SK-N-SH treated with all-trans-retinoic acid at 6 μM for 48 hours (cell line): Measurements from ENCODE around the gene TMEM240.

ENCODE experiments used
- ATAC-seq: fragments of 200-7000 bp; cut with Tn5 transposase; 3 replicates; pipeline ENCODE4 v1.9.1; 2020; ENCODE audit warnings: mild to moderate bottlenecking, moderate library complexity
- ARNTL ChIP-seq: fragments of 450-650 bp; formaldehyde crosslinking; IDR thresholded peaks from 2 replicates; pipeline ENCODE4 v1.5.0; 2020; ENCODE audit warnings: low read depth, mild to moderate bottlenecking, moderate library complexity, borderline replicate concordance
- BACH2 ChIP-seq: fragments of 250-450 bp; sonication (Bioruptor Pico); IDR thresholded peaks from 2 replicates; pipeline ENCODE4 v1.9.0; 2021; ENCODE audit warnings: mild to moderate bottlenecking, borderline replicate concordance
- CREB5 ChIP-seq: fragments of 250-450 bp; sonication (Bioruptor Pico); IDR thresholded peaks from 2 replicates; pipeline ENCODE4 v1.5.1; 2020; ENCODE audit warnings: low read depth, mild to moderate bottlenecking, moderate library complexity
- CSDC2 ChIP-seq: fragments of 250-450 bp; sonication (Bioruptor Pico); IDR thresholded peaks from 2 replicates; pipeline ENCODE4 v1.5.0; 2020; ENCODE audit warnings: mild to moderate bottlenecking, moderate library complexity
- CSRNP3 ChIP-seq: fragments of 250-450 bp; sonication (Bioruptor Pico); IDR thresholded peaks from 2 replicates; pipeline ENCODE4 v1.5.1; 2021; ENCODE audit warnings: mild to moderate bottlenecking, moderate library complexity
- ESRRG ChIP-seq: fragments of 250-450 bp; sonication (Bioruptor Pico); IDR thresholded peaks from 2 replicates; pipeline ENCODE4 v1.6.1; 2021; ENCODE audit warnings: mild to moderate bottlenecking
- GLIS3 ChIP-seq: fragments of 250-450 bp; sonication (Bioruptor Pico); IDR thresholded peaks from 2 replicates; pipeline ENCODE4 v1.5.0; 2020; ENCODE audit warnings: mild to moderate bottlenecking, moderate library complexity
- ISL1 ChIP-seq: fragments of 250-450 bp; sonication (Bioruptor Pico); IDR thresholded peaks from 2 replicates; pipeline ENCODE4 v2.1.2; 2022; ENCODE audit warnings: mild to moderate bottlenecking, moderate library complexity
- OSR1 ChIP-seq: fragments of 250-450 bp; sonication (Bioruptor Pico); IDR thresholded peaks from 2 replicates; pipeline ENCODE4 v1.8.0; 2022; ENCODE audit warnings: moderate library complexity, mild to moderate bottlenecking, inconsistent platforms
- PATZ1 ChIP-seq: fragments of 250-450 bp; sonication (Bioruptor Pico); IDR thresholded peaks from 2 replicates; pipeline ENCODE4 v1.8.0; 2020; ENCODE audit warnings: mild to moderate bottlenecking, moderate library complexity, borderline replicate concordance
- PPARA ChIP-seq: fragments of 250-450 bp; sonication (Bioruptor Pico); IDR thresholded peaks from 2 replicates; pipeline ENCODE4 v1.5.0; 2020; ENCODE audit warnings: mild to moderate bottlenecking, borderline replicate concordance
- RARB ChIP-seq: fragments of 250-450 bp; sonication (Bioruptor Pico); IDR thresholded peaks from 2 replicates; pipeline ENCODE4 v1.8.0; 2021; ENCODE audit warnings: mild to moderate bottlenecking, moderate library complexity
- SNAI2 ChIP-seq: fragments of 250-450 bp; sonication (Bioruptor Pico); IDR thresholded peaks from 2 replicates; pipeline ENCODE4 v1.5.0; 2020; ENCODE audit warnings: mild to moderate bottlenecking, moderate library complexity
- TCF4 ChIP-seq: fragments of 250-450 bp; sonication (Bioruptor Pico); IDR thresholded peaks from 2 replicates; pipeline ENCODE4 v1.8.0; 2021; ENCODE audit warnings: mild to moderate bottlenecking, moderate library complexity, borderline replicate concordance
- TOX ChIP-seq: fragments of 250-450 bp; sonication (Bioruptor Pico); IDR thresholded peaks from 2 replicates; pipeline ENCODE4 v1.8.0; 2021; ENCODE audit warnings: mild to moderate bottlenecking, moderate library complexity, borderline replicate concordance
- TSHZ2 ChIP-seq: fragments of 250-450 bp; sonication (Bioruptor Pico); IDR thresholded peaks from 2 replicates; pipeline ENCODE4 v1.5.0; 2020; ENCODE audit warnings: mild to moderate bottlenecking, moderate library complexity
- ZC3H10 ChIP-seq: fragments of 250-450 bp; sonication (Bioruptor Pico); IDR thresholded peaks from 2 replicates; pipeline ENCODE4 v1.5.1; 2021; ENCODE audit warnings: mild to moderate bottlenecking, moderate library complexity
- ZFP3 ChIP-seq: fragments of 250-450 bp; sonication (Bioruptor Pico); IDR thresholded peaks from 2 replicates; pipeline ENCODE4 v1.5.0; 2020; ENCODE audit warnings: mild to moderate bottlenecking, moderate library complexity
- ZNF565 ChIP-seq: fragments of 450-650 bp; formaldehyde crosslinking; conservative IDR thresholded peaks from 2 replicates; pipeline ENCODE4 v1.5.0; 2020; ENCODE audit warnings: low read depth, mild to moderate bottlenecking, moderate library complexity
- ZNF70 ChIP-seq: fragments of 450-650 bp; formaldehyde crosslinking; IDR thresholded peaks from 2 replicates; pipeline ENCODE4 v1.5.0; 2020; ENCODE audit warnings: mild to moderate bottlenecking, moderate library complexity
- ZNF8 ChIP-seq: fragments of 450-650 bp; formaldehyde crosslinking; IDR thresholded peaks from 2 replicates; pipeline ENCODE4 v1.5.0; 2020; ENCODE audit warnings: mild to moderate bottlenecking, moderate library complexity

Gene TMEM240

DNA sequence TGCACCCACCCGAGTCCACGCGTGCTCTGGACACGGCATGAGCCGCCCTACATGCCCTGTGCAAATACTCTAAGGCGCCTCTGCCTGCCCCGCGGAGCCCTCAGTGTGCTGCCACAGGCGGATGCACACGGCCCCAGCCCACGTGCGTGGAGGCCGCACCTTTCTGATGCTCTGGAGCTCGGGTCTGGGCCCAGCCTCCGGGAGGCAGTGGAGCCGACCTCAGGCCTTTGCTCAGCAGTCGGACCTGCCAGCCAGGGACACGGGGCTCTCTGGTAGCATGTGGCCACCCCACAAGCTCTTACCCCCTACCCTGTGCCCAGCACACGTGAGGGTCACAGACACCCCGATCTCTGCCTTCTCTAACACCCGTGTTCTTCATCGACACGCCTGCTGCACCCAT, 2.1 kb downstream of the TMEM240 start:
- TF ChIP-seq TOX (CRISPR knock-in tag) (no peak), CSRNP3 (CRISPR knock-in tag) (no peak), RARB (no peak), SNAI2 (CRISPR knock-in tag) (no peak), CSDC2 (CRISPR knock-in tag) (no peak), GLIS3 (no peak), TCF4 (CRISPR knock-in tag) (no peak)
- ATAC-seq: no peak

DNA sequence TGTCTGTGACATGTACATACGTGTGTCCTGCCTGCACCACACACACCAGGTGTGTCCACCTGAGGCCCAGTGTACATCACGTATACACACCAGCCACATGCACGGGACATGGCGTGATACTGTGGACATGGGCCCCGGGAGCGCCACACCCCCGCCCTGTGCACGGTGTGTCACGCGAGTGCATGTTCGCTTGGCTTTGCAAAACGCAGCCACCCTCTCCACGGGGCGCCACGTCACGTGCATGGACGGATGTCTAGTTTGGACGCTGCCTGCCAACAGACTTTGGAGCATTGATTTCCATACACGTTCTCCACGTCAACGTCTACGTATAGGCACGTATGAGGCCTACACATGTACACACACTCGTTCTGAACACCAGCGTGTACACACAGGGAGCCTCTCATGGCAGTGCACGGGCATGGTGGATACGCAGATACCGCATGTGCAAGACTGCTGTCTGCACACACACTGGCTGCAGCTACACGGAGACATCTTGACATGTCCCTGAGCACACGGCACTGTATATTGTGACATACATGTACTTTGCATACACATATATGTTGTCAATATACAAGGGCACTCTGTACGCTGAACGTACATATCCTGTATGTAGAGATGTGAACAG, 2.7 kb downstream of the TMEM240 start:
- no peak for ATAC-seq

DNA sequence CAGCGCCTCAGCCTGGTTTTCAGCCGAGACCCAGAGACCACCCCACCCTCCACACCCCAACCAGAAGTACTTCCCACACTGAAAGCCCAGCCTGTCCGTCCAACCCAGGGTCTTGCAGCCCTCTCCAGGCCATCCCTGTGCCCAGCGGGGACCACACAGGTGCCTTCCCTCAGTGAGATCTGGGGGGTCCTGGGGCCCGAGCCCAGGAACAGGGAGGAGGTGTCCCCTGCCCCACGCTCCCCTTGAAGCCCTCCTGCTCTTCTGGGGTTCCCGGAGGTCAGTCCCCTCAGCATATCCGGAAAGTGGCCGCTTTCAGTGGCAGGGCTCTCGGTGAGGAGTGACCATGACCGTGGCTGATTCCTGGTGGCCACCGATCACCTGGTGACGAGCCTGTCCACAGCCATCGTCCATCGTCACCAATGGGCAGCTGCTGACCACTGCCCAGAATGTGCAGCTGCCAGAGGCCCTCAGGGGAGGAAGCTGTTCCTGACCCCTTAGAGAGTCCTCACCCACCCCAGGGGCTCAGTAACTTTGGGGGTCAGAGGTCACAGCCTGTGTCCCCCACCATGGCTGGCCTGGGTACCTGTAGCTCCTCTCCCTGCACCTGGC, 3.4 kb downstream of the TMEM240 start:
- TF ChIP-seq RARB (no peak), CSRNP3 (CRISPR knock-in tag) (no peak), TSHZ2 (no peak), ESRRG (CRISPR knock-in tag) (no peak)
- no peak for ATAC-seq

More for the DNA sequence above, 2.7 kb downstream of the TMEM240 start:
- no peak for TF ChIP-seq TCF4 (CRISPR knock-in tag)
- no peak for TF ChIP-seq ZFP3 (CRISPR knock-in tag)
- TF ChIP-seq BACH2 (CRISPR knock-in tag): no peak
- TF ChIP-seq GLIS3: no peak
- no peak for TF ChIP-seq ZNF8
- no peak for TF ChIP-seq ISL1 (CRISPR knock-in tag)
- TF ChIP-seq ZNF565: no peak
- TF ChIP-seq CREB5 (CRISPR knock-in tag): no peak
- no peak for TF ChIP-seq OSR1 (CRISPR knock-in tag)
- no peak for TF ChIP-seq SNAI2 (CRISPR knock-in tag)
- TF ChIP-seq ESRRG (CRISPR knock-in tag): no peak
- TF ChIP-seq ZC3H10 (CRISPR knock-in tag): no peak

DNA sequence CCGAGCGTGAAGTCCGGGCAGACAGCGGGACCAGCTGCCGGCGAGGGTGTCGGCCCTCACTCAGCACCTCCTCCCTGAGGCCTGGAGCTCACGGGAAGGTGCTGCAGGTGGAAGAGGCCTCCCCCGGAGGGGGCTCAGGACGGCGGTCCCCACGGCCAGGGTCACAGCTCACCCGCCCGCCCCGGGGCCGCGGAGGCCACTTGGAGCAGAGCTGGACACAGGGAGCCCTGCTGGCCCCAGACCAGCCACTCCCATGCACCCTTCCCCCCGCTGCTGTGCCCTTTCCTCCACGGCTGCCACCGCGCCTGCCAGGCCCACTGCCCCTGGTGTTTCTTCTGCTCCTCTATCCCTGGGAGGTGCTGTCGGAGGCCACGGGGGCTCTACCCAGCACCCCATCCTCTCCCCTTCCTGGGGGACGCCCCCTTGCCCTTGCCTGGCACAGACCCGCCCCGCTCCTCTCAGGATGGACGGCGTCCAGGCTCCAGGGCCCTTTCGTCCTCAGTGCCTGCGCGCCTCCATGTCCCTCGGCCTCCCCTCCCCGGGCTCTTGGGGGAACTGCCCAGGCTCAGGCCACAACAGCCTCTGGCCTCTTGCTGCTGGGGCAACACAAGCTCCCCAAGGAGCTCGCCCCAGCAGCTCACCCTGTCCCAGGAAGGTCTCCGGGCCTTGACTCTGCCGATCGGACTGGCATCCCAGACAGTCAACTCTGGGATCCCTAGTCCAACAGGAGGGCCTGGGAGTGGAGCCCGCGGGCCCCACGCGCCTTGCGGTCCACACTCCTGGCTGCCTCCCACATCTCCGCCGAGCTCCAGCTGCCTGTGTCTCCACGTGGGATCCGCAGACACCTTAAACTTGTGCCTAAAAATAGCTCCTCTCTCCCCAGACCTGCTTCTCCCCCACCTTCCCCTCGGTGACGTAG, 4.1 kb downstream of the TMEM240 start:
- no peak for TF ChIP-seq OSR1 (CRISPR knock-in tag)
- TF ChIP-seq PPARA (CRISPR knock-in tag): no peak
- no peak for TF ChIP-seq TOX (CRISPR knock-in tag)
- TF ChIP-seq ZNF8: no peak
- no peak for TF ChIP-seq TCF4 (CRISPR knock-in tag)
- TF ChIP-seq CSDC2 (CRISPR knock-in tag): no peak
- TF ChIP-seq ZNF70 (CRISPR knock-in tag): no peak
- no peak for TF ChIP-seq RARB
- TF ChIP-seq ESRRG (CRISPR knock-in tag): no peak
- TF ChIP-seq ARNTL (CRISPR knock-in tag): no peak
- no peak for TF ChIP-seq PATZ1 (CRISPR knock-in tag)
- TF ChIP-seq, all 23 proteins: peak for 0

More for the DNA sequence above, 4.1 kb downstream of the TMEM240 start:
- no peak for ATAC-seq
